HepG2 (cell line): ENCODE results near the gene EGLN1. TPM values are rescaled to one million over a fixed set of nuclear protein-coding genes. Genes with fewer than 3 reads are reported as not detected.

Source experiments
- CBX5 ChIP-seq: sonication (generic); formaldehyde crosslinking; IDR thresholded peaks from 2 replicates; pipeline ENCODE4 v1.4.0; 2020; ENCODE audit warnings: missing genetic modification reagents, borderline replicate concordance
- CCDC6 ChIP-seq: sonication (generic); formaldehyde crosslinking; IDR thresholded peaks from 2 replicates; pipeline ENCODE4 v1.8.1; 2022; ENCODE audit warnings: mild to moderate bottlenecking, missing genetic modification reagents, moderate library complexity
- CSRNP1 ChIP-seq: sonication (generic); formaldehyde crosslinking; IDR thresholded peaks from 2 replicates; pipeline ENCODE4 v1.8.1; 2023; ENCODE audit warnings: mild to moderate bottlenecking, missing genetic modification reagents
- DR1 ChIP-seq: sonication (generic); formaldehyde crosslinking; IDR thresholded peaks from 2 replicates; pipeline ENCODE4 v1.8.0; 2021; ENCODE audit warnings: mild to moderate bottlenecking, missing genetic modification reagents, inconsistent platforms
- EEA1 ChIP-seq: sonication (generic); formaldehyde crosslinking; IDR thresholded peaks from 2 replicates; pipeline ENCODE4 v1.5.1; 2020; ENCODE audit warnings: mild to moderate bottlenecking, missing genetic modification reagents, borderline replicate concordance
- GTF3A ChIP-seq: sonication (generic); formaldehyde crosslinking; conservative IDR thresholded peaks from 2 replicates; pipeline ENCODE4 v1.4.0; 2020; ENCODE audit warnings: mild to moderate bottlenecking, missing genetic modification reagents
- MIER2 ChIP-seq: IDR thresholded peaks from 2 replicates; pipeline ENCODE4 v1.6.1; 2016; ENCODE audit warnings: missing biosample characterization, missing genetic modification reagents
- SIN3B ChIP-seq: fragments of 150-350 bp; IDR thresholded peaks from 2 replicates; pipeline ENCODE4 v1.6.1; 2014; ENCODE audit warnings: low read length
- SMAD9 ChIP-seq: sonication (generic); formaldehyde crosslinking; IDR thresholded peaks from 2 replicates; pipeline ENCODE4 v1.5.1; 2020; ENCODE audit warnings: mild to moderate bottlenecking, missing genetic modification reagents
- ZMYM2 ChIP-seq: sonication (generic); formaldehyde crosslinking; IDR thresholded peaks from 2 replicates; pipeline ENCODE4 v1.8.0; 2022; ENCODE audit warnings: mild to moderate bottlenecking, missing genetic modification reagents
- ZNF331 ChIP-seq: sonication (generic); formaldehyde crosslinking; IDR thresholded peaks from 2 replicates; pipeline ENCODE4 v1.4.0; 2020; ENCODE audit warnings: missing genetic modification reagents
- ZNF407 ChIP-seq: sonication (generic); formaldehyde crosslinking; IDR thresholded peaks from one replicate; pipeline ENCODE4 v1.5.1; 2020; ENCODE audit warnings: mild to moderate bottlenecking, missing genetic modification reagents; ENCODE audit errors: not compliant biosample characterization
- ZNF451 ChIP-seq: sonication (generic); formaldehyde crosslinking; IDR thresholded peaks from 2 replicates; pipeline ENCODE4 v1.5.0; 2020; ENCODE audit warnings: mild to moderate bottlenecking, missing genetic modification reagents
- ZNF468 ChIP-seq: sonication (generic); formaldehyde crosslinking; IDR thresholded peaks from 2 replicates; pipeline ENCODE4 v1.8.0; 2022; ENCODE audit warnings: mild to moderate bottlenecking, moderate library complexity, missing genetic modification reagents
- ZNF512B ChIP-seq: sonication (generic); formaldehyde crosslinking; IDR thresholded peaks from 2 replicates; pipeline ENCODE4 v1.5.1; 2020; ENCODE audit warnings: missing genetic modification reagents, mild to moderate bottlenecking, borderline replicate concordance
- ZNF639 ChIP-seq: conservative IDR thresholded peaks from 2 replicates; pipeline ENCODE4 v1.6.1; 2018; ENCODE audit warnings: missing genetic modification reagents
- ZNF709 ChIP-seq: sonication (generic); formaldehyde crosslinking; IDR thresholded peaks from 2 replicates; pipeline ENCODE4 v1.5.0; 2020; ENCODE audit warnings: mild to moderate bottlenecking, missing genetic modification reagents
- polyA plus RNA-seq, 8 experiments: library from polyadenylated mRNA; depleted of rRNA in 3 of 8; stranded (reverse) in 7 of 8; unstranded in 1 of 8; fragments of >200 nt; fragmentation: Illumina TruSeq in 4 of 8; extraction: Trizol in 4 of 8; gene quantifications; 2 replicates each; pipeline versions ENCODE4 v1.2.1 to v1.2.3, GENCODE V29; 2011 to 2016; ENCODE audit warnings: low read depth in 4 of 8, missing spikeins in 1 of 8, mixed read lengths in 1 of 8; ENCODE audit not compliant: insufficient read depth in 1 of 8
- total RNA-seq, 5 experiments: library from RNA; depleted of rRNA; stranded (reverse); fragments of >200 nt; fragmentation: Illumina TruSeq; extraction: Trizol; gene quantifications; 2 replicates each; pipeline ENCODE4 v1.2.3, GENCODE V29; 2016; ENCODE audit warnings: low read depth in 1 of 5

Gene EGLN1
- total and polyA plus RNA-seq, 2 of the 13 experiments (the other 11 are each of a cell fraction or from before 2014, with no cell fraction given), result 34.4 to 44.1 TPM

- TF ChIP-seq ZNF407 (CRISPR knock-in tag) (no peak), CBX5 (CRISPR knock-in tag) (no peak), SIN3B (no peak), ZNF331 (CRISPR knock-in tag) (peak; percentile 70; the same call in 1 of the 2 replicates), SMAD9 (no peak), CSRNP1 (no peak), ZNF451 (no peak), GTF3A (no peak), EEA1 (CRISPR knock-in tag) (no peak), ZNF709 (CRISPR knock-in tag) (no peak), ZNF512B (CRISPR knock-in tag) (no peak), ZNF639 (no peak), CCDC6 (CRISPR knock-in tag) (no peak), ZNF468 (CRISPR knock-in tag) (no peak), ZMYM2 (CRISPR knock-in tag) (no peak), DR1 (CRISPR knock-in tag) (no peak), MIER2 (CRISPR knock-in tag) (0 out of 2 replicates have a peak, but pooled peaks have one; percentile 44)
Measured at GRCh38 chr1:231423648-231424047, 1.6 kb upstream of the EGLN1 start (continued).
